ENCODE measurements around the gene SORD.

DNA sequence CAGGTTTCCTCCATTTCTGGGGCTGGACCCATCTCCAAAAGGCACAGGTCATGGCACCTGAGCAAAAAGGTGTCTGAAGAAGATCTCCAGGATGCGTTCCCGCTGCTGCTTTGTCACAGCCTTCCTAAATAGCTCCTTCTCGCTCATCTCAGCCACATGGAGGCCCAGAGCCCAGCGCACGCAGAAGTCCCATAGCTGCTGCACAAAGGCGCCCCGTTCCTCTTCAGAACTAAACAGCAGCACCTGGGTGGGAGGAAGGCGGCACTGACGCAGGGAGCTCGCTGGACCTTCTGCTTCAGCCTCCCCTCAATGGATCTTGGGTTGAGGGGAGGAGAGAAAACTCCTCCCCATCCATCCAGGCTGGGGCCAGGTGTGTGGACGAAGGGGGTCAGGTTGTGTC lies 82.6 kb downstream of the SORD start:
- TF ChIP-seq, protein P1, sequence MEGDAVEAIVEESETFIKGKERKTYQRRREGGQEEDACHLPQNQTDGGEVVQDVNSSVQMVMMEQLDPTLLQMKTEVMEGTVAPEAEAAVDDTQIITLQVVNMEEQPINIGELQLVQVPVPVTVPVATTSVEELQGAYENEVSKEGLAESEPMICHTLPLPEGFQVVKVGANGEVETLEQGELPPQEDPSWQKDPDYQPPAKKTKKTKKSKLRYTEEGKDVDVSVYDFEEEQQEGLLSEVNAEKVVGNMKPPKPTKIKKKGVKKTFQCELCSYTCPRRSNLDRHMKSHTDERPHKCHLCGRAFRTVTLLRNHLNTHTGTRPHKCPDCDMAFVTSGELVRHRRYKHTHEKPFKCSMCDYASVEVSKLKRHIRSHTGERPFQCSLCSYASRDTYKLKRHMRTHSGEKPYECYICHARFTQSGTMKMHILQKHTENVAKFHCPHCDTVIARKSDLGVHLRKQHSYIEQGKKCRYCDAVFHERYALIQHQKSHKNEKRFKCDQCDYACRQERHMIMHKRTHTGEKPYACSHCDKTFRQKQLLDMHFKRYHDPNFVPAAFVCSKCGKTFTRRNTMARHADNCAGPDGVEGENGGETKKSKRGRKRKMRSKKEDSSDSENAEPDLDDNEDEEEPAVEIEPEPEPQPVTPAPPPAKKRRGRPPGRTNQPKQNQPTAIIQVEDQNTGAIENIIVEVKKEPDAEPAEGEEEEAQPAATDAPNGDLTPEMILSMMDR (IDR thresholded peaks at IDR 0.05) = no peak
- no peak for TF ChIP-seq POLR2A (IDR thresholded peaks at IDR 0.05)
- TF ChIP-seq EP300 (IDR thresholded peaks at IDR 0.05) = no peak

All from suprapubic skin (tissue), 3 donors.